Activated CD4-positive, CD25-positive, alpha-beta regulatory T cell treated with anti-CD3 and anti-CD28 coated beads, Interleukin-2, amount 50 U/mL, for 16 hours (primary cell): ENCODE results near the gene DPYSL3.
"Not testable (repeated sequence)": the region's sequence is repeated elsewhere in the genome, so short reads cannot be mapped to it uniquely, and the experiment has no call there.

Experiments
- DNase-seq: peaks from one replicate; pipeline ENCODE4 v3.0.0-alpha.2; 2020; ENCODE audit warnings: low read depth, low spot score

The DPYSL3 gene

DNA sequence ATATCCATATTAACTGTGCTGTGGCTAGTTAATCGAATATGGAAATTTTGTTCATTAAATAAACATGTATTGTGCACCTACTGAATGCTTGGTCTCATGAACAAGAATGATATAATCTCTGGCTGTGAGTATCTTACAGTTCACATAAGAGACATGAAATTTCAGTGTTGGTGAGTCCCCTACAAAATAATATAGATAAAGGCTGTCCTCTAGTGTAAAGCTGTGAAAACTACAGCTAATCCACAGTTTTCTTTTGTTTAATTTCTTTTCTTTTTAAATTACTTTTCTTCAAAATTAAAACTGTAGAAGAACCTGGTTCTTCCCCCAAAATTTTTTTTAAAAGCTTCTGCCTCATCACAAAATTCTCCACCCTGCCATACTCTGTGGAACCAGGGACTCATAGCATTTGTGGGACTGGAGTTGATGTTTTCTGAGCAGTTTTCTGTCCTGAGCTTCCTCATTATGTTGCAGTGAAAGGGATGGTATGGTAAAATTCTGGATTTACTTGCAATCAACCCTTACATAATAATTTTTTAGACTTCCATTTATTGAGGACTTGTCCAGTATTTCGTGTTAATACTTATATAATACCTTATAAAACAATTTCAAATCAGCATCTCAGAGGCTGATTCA is 140.0 kb downstream of the DPYSL3 start:
- DNase-seq = no peak

DNA sequence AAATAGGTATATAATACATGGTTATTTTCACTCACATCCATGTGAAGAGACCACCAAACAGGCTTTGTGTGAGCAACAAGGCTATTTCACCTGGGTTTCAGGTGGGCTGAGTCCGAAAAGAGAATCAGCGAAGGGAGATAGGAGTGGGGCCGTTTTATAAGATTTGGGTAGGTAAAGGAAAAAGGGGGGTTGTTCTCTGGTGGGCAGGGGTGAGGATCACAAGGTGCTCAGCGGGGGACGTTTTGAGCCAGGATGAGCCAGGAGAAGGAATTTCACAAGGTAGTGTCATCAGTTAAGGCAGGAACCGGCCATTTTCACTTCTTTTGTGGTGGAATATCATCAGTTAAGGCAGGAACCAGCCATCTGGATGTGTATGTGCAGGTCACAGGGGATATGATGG is 142.5 kb downstream of the DPYSL3 start:
- DNase-seq = not testable (repeated sequence)

DNA sequence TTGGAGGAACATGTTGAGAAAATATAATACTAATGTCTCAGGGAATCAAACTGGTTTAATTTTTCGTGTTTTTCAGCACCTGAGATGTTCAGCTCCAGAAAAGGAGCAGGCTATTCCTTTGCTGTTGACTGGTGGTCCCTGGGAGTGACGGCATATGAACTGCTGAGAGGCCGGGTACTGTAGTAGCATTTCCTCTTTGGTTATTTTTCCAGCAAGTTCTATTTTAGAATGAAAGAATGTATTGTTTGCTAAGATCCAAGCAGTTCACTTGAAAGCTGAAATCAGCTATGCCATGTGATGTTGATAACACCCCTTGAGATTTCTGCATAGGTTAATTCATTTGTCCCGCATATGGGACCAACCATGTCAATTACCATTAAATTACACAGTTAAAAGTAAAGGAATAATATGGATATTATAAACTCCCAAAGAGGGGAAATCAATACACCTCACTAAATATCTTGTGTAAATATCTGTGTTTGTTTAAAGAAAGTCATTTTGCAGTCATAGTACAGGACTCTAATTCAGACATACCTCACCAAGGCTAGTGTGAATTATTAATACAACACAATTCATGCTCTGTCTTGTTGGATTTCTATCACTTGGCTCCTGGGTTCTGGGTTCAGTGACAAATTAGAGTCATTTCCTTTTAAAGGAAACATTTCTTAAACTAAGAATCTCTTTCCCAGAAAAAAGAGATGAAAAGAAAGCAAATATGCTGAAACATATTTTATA is 148.3 kb downstream of the DPYSL3 start:
- no peak for DNase-seq

DNA sequence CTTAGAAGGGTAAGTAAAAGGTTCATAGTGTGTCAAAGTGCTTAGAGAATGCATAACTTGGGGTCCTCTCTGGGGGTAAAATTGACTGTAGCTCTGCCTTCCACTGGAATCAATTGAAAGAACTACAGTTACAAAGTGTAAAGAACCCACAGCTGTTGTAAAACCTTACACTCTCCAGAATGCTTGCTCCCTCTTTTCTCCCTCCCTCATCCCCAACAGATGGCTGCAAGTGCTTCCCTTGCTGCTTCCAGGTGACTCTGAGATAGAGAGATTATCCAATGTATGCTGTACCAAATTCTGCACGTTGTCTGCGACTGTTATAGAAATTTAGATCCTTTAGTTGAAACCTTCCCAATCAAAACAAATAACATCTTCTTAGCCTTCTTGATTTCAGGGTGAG is 149.1 kb downstream of the DPYSL3 start:
- no peak for DNase-seq

DNA sequence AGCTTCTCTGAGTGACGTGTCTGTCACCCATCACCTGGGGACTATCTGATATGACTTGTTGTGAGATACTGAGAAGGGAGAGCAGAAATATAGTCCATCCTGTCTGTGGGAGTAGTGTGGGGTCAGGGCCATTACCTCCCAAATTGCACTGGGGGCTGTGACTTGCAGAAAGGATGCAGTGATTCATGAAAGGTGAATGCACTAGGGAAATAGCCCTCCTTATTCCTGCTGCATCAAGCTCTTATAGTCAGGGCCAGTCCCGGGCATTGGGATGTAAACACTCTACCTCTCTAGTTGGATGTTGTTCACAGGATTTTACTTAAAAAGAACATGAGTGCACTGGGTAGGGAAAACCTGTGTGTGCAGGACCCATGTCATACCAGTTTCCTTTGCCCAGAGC is 150.3 kb downstream of the DPYSL3 start:
- DNase-seq = no peak

DNA sequence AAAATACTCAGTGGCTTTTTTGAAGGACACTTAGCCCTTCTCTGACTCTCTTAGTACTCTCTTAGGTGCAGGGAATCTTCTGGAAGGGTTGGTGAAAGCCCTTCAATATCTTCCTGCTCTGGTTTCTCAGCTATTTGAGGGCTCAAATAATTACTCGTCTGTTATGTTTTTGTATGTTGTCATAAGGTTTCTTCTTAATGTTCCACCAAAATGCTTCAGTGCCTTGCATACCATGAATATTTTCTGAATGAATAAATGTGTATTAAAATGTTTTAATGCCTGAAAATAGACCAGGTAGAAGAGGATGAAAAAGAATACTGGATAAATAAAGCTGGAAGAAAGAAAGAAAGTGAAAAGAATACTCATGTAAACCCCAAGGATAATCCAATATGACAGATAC is 150.8 kb downstream of the DPYSL3 start:
- no peak for DNase-seq

DNA sequence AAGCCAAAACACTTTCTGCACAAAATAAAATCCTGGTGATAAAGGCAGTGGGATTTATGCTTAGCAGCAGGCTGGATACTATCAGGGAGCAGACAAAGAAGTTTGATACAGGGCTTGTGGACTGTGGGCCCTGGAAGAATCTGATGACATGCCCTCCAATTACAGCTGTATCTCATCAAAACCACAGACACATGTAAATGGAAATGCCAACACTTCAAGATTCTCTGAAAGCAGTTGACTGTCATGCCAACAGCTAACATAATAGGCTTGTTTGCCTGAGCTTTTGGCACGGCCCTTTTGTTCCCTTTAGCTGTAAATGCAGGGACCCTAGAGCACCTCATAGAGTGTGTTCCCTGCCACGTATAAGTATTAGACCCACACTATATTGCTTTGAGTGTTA is 160.6 kb downstream of the DPYSL3 start:
- DNase-seq = no peak

DNA sequence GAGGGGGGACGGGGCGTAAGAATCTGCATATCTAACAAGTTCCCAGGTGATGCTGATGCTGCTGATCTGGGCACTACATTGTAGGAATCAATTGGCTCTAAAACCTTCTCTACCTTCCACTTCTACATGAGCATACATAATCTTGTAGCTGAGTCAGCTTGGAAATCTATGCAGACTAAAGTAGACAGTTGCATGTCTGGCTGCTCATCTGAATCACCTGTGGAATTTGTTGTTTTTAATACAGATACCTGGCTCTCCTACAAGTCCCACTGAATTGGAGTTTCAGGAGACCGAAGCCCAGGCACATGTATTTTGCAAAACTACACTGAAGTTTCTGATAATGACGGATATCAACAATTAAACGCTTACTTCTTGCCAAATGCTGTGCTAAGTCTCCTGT is 161.4 kb downstream of the DPYSL3 start:
- no peak for DNase-seq

DNA sequence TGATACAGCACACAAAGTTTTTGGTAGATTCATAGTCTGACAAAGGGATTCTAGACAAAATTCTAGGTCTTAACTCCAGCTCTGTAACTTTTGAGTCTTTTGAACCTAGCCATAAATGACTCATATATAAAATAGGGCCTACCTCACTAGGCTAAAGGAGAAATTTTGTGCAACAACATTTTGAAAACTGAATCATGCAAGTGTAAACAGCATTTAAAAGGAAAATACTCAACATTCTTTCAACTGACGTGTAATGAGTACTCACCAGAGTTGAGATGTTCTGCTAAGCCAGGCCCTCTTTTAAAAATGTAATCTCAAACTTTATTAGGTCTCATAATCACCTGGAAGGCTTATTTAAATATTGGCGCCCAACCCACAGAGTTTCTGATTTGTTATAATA is 161.8 kb downstream of the DPYSL3 start:
- DNase-seq = no peak

DNA sequence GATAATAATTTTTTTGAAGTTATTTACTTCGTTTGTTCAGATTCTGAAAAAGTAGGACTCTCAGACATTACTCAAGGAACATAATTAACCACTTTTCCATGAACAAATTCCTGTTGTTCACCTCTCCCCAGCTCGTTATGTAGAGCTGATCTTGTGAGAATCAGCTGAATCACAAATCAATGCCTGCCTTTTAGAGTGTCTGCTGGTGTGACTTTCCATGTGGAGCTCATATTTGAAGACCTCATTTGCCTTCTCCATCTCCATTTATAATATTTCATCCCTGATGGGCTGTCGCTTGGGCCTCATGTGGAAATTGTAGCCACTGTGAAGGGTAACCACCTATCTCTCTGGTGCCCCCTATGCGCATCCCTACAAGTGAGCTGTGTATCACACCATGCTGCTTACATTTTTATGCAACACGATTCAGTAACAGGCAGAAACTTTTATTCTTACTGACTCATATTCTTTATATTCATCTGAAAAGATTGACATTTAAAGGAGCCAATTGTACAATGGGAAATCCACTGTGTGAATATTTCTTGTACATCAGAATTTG is 163.8 kb downstream of the DPYSL3 start:
- no peak for DNase-seq

DNA sequence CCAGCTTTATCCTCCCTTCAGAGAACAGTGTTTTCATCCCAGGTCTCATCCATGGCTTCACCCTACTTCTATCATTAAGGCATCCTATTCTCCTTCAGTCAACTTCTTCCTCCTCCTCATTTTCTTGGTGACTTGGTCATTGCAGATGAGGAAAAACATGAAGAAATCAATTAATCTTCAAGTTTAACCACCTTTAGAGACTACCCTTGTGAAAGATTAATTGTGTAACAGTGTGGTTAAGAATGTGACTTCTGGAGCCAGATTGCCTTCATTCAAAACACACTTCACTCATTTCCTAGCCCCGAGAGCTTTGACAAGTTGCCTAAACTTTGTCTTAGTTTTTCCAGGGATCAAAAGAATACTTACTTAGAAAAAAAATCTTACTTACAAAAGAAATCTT is 165.0 kb downstream of the DPYSL3 start:
- no peak for DNase-seq

DNA sequence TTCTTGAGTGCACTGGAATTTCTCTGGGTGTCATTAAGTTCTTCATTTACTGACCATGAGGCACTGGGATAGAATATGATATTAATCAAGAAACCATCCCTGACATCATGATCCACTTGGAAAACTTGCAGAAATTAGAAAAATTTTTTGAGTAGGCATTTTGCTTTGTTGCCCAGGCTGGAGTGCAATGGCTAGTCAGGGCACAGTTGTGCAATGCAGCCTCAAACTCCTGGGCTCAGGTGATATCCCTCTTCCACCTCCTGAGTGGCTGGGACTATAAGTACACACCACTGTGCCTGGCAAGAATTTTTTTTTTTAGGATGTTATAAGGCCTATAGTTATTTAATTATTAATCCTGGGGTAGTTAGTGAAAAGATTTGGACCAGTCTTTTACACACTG is 168.5 kb downstream of the DPYSL3 start:
- DNase-seq = no peak

DNA sequence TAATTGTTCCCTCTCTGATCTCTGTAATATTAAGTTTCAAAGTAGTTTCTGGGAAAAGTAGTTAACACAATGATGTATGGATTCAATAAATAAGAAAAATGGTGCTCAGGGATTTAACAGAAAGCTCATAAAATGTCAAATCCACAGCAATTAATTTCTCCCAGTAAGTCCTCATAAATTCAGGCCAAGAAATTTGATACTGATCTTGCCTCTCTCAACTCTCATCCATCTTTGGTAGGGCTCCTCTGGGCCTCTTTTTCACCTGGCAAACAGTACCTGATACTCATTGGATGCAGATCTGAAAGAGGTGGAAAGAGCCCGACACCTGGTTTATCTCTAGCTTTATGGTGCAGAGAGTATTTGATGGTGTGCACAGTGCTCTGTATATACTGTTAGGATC is 168.9 kb downstream of the DPYSL3 start:
- DNase-seq = no peak
